Measurements from ENCODE around the gene FKBP11. TPM values are rescaled to one million over a fixed set of nuclear protein-coding genes. Genes with fewer than 3 reads are reported as not detected.

Gene FKBP11
- total and polyA plus RNA-seq, 2 donors (not counting 3 experiments of a cell fraction or from before 2014, with no cell fraction given), result 74.2 to 81.2 TPM

GRCh38 chr12:48966177-48966895 lies 41.0 kb upstream of the FKBP11 start:
- H3K36me3 ChIP-seq (ENCODE audit: control insufficient read depth in 2 of 2, extremely low read depth in 1 of 2, insufficient read depth in 2 of 2, low read length in 2 of 2), result no peaks in the 10 kb centered on the region
- FAIRE-seq, result no peak
- H2AFZ ChIP-seq (ENCODE audit: low read depth, low read length), result no peak overlapping the region
- CTCF ChIA-PET, result interaction anchor here (0.8 to 5.2 kb wide), 8 partner anchors 9 to 113 kb away, joined by 3 to 58 read pairs (median 5); partner anchors contain the start of genes ARF3, FKBP11 and WNT1
- dilution Hi-C loops (cut with MboI; ENCODE audit: extremely low pct_ligation_motif_present, low sequenced_read_pairs) (no loop called here), intact Hi-C loops (cut with micrococcal nuclease) (no loop called here)
- no peak overlapping the region for H3K9ac ChIP-seq (replicated peaks; ENCODE audit: extremely low read depth, insufficient read depth, low read length)
- H3K27ac ChIP-seq (ENCODE audit: insufficient read depth, low read depth, low read length), result no peak overlapping the region
- no peaks in the 10 kb centered on the region for H4K20me1 ChIP-seq (replicated peaks; ENCODE audit: control insufficient read depth, extremely low read depth, insufficient read depth, low read length)
- H3K4me2 ChIP-seq (ENCODE audit: insufficient read depth, low read length), result no peak overlapping the region
- no peak for TF ChIP-seq FOS (IDR thresholded peaks at IDR 0.05; ENCODE audit: borderline replicate concordance, insufficient read depth, low read length)
- TF ChIP-seq MYC (IDR thresholded peaks at IDR 0.05; ENCODE audit: low read depth, low read length), result no peak
- TF ChIP-seq JUN (IDR thresholded peaks at IDR 0.05; ENCODE audit: borderline replicate concordance, insufficient read depth, insufficient read length, low read depth), result no peak
- TF ChIP-seq POLR2AphosphoS5 (IDR thresholded peaks at IDR 0.05; ENCODE audit: insufficient read depth, low read depth, low read length), result no peak
- TF ChIP-seq EZH2 (IDR thresholded peaks at IDR 0.05; ENCODE audit: borderline replicate concordance, low read depth, low read length, severe bottlenecking), result no peak
- TF ChIP-seq CTCF (IDR thresholded peaks at IDR 0.05; ENCODE audit: extremely low read depth in 1 of 2, insufficient read depth in 1 of 2, low read depth in 1 of 2, low read length in 2 of 2), result no peak
- no peak for TF ChIP-seq MAX (IDR thresholded peaks at IDR 0.05; ENCODE audit: insufficient read depth, insufficient read length)
- TF ChIP-seq POLR2A (IDR thresholded peaks at IDR 0.05; ENCODE audit: low read depth, low read length), result no peak
- no peak for TF ChIP-seq GATA2 (IDR thresholded peaks at IDR 0.05; ENCODE audit: insufficient read depth, insufficient read length, low read depth, low read length)
- no peak overlapping the region for H3K4me3 ChIP-seq (replicated peaks in 1 of 3; ENCODE audit: insufficient read depth in 1 of 3, low read depth in 1 of 3, low read length in 3 of 3)
- H3K9me3 ChIP-seq (replicated peaks; ENCODE audit: control insufficient read depth, insufficient read depth, low read length), result no peaks in the 10 kb centered on the region
- no peaks in the 10 kb centered on the region for H3K9me1 ChIP-seq (replicated peaks; ENCODE audit: control insufficient read depth, extremely low read depth, insufficient read depth, low read length)
- peaks cover 11% of the 10 kb centered on the region for H3K4me1 ChIP-seq (ENCODE audit: control insufficient read depth, extremely low read depth, insufficient read depth, low read length)
- H3K79me2 ChIP-seq (ENCODE audit: control insufficient read depth, insufficient read depth, low read length), result no peaks in the 10 kb centered on the region
- no peak for DNase-seq (ENCODE audit: low read depth, low spot score)
- POLR2A ChIA-PET, result interaction anchor here (1.0 kb wide), 1 partner anchor 9 kb away, joined by 4 read pairs; the partner anchor contains the start of gene ARF3
- no TSS peak for BruUV-seq (replicated peaks)
- peaks cover 33 to 34% of the 10 kb centered on the region in 2 experiments for H3K27me3 ChIP-seq (ENCODE audit: control insufficient read depth in 2 of 2, insufficient read depth in 2 of 2, low read length in 2 of 2)
